HG03139 (cell line): ENCODE results near the gene R3HDML.

Experiments
- ATAC-seq: cut with Tn5 transposase; IDR thresholded peaks from one replicate; pipeline ENCODE4 v1.9.1; 2021; ENCODE audit not compliant: unreplicated experiment

R3HDML gene

DNA sequence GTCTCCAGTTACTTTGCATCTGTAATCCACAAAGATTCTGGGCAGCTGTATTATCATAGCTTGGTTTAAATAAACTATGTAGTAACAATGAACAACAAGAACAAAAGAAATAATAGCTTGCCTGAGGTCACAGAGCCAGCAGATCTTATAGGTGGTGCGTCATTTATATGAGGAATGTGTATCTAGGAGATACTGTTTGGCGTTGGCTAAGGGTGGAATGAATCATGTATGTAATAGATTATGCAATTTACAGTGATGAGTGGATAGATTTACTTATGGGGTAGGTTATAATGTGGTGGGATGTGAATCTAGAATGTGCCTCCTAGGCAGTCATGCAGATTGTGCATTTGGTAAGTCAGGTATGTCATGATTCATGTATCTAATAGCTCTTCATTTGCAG is 61.5 kb downstream of the R3HDML start:
- no peak for ATAC-seq

DNA sequence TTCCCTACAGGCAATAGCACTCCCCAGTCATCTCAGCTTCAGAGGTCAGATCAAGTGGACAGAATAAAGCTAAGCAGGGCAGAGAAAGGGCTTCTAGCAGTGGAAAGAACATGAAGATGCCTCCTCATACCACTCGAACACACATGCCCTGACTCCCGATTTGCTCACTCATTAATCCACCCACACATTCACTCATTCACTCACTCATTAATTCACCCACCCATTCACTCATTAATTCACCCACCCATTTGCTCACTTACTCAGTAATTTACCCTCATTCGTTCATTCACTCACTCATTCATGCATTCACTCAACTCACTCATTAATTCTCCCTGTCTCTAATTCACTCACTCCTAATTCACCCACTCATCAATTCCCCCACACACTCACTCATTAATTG is 62.6 kb downstream of the R3HDML start:
- no peak for ATAC-seq

DNA sequence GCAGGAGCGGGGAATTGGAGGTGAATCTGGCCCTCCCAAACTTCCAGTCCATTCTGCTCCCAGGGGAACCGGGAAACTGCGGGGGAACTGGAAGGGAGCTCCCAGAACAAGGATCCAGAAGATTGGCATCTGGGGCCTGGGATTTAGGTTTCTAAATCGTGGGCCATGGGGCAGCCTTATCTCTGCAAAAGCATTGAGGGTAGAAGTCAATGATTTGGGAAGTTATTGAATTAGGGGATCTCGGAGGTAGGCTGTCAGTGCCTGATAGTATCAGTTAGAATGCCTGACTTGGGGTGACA is 63.8 kb downstream of the R3HDML start:
- no peak for ATAC-seq
